GM12865 (cell line): ENCODE measurements around the gene TMEM204.
"Not testable (repeated sequence)": the region's sequence is repeated elsewhere in the genome, so short reads cannot be mapped to it uniquely, and the experiment has no call there.

Experiments used
- DNase-seq: peaks from one replicate; pipeline ENCODE4 v3.0.0; 2010; ENCODE audit warnings: low read depth
- H3K4me3 ChIP-seq: 2 replicates; pipeline ENCODE4 v1.5.1; 2011; ENCODE audit warnings: mild to moderate bottlenecking, low read depth, low read length, control low read depth
- TF ChIP-seq, protein P1 (sequence below): IDR thresholded peaks from 2 replicates; pipeline ENCODE4 v1.5.1; 2011; ENCODE audit warnings: low read length, control low read depth, low read depth, inconsistent platforms; ENCODE audit not compliant: insufficient read depth; ENCODE audit errors: missing control alignments

The TMEM204 gene

GRCh38 chr16:1590930-1591705 is 57.7 kb downstream of the TMEM204 start:
- TF ChIP-seq, protein P1, sequence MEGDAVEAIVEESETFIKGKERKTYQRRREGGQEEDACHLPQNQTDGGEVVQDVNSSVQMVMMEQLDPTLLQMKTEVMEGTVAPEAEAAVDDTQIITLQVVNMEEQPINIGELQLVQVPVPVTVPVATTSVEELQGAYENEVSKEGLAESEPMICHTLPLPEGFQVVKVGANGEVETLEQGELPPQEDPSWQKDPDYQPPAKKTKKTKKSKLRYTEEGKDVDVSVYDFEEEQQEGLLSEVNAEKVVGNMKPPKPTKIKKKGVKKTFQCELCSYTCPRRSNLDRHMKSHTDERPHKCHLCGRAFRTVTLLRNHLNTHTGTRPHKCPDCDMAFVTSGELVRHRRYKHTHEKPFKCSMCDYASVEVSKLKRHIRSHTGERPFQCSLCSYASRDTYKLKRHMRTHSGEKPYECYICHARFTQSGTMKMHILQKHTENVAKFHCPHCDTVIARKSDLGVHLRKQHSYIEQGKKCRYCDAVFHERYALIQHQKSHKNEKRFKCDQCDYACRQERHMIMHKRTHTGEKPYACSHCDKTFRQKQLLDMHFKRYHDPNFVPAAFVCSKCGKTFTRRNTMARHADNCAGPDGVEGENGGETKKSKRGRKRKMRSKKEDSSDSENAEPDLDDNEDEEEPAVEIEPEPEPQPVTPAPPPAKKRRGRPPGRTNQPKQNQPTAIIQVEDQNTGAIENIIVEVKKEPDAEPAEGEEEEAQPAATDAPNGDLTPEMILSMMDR = no peak
- no peak overlapping the region for H3K4me3 ChIP-seq
- DNase-seq = no peak

DNA sequence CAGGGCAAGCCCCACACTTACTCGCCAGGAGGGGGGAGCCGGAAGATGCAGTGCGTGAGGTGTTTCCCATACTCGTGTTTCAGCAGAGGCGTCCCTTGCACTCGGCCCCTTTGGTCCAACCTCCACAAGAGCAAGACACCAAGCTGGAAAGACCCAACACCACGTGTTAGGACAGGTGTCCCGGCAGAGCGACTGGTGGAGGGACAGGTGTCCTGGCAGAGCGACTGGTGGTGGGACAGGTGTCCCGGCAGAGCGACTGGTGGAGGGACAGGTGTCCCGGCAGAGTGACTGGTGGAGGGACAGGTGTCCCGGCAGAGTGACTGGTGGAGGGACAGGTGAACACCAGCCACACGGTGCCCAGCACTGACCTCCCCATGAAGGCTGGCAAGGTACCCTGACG is 59.0 kb downstream of the TMEM204 start:
- DNase-seq = no peak
- TF ChIP-seq, protein P1 = no peak
- H3K4me3 ChIP-seq = no peak overlapping the region

- H3K4me3 ChIP-seq, DNase-seq: not testable (repeated sequence)
Observed at GRCh38 chr16:1595511-1595910, 62.0 kb downstream of the TMEM204 start.

DNA sequence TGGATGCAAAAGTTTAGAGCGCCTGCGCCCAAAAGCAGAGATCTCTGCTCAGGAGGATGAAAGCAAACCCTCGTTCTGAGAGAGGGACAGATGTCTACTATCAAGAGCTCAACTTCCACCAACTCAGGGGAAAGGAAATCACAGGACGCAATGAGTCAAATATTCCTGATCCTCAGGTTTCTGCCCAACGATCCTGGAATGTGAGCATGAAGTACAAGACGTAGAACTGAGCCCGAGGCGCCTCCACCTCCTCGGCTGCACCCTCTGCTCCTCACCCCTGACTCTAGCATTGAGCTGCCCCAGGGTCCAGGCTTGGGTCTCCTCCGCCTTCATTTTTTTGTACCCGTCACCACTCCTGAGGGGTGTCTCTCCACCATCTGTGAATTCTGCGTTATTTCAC is 63.0 kb downstream of the TMEM204 start:
- no peak for DNase-seq
- no peak overlapping the region for H3K4me3 ChIP-seq
- TF ChIP-seq, protein P1 = no peak

DNA sequence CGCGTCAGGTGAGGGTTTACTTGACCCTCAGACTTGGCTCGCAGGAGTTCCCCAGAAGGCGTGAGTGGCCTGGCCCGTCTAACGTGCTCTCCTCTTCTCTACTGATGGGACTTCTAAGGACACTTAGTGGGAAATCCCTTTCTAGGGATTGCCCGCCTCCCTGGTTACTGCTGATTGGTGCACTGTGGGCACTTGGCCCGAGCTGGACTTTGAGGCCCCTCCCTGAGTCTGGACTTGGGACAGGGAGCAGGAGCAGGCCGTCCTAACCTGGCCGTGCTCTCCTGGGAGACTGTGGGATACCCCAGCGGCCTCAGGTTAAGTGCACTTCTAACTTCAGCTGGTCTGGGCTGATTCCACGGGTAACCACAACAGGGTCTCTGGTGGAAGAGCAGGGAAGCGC is 63.7 kb downstream of the TMEM204 start:
- no peak for DNase-seq
- TF ChIP-seq, protein P1 = no peak
- no peak overlapping the region for H3K4me3 ChIP-seq

DNA sequence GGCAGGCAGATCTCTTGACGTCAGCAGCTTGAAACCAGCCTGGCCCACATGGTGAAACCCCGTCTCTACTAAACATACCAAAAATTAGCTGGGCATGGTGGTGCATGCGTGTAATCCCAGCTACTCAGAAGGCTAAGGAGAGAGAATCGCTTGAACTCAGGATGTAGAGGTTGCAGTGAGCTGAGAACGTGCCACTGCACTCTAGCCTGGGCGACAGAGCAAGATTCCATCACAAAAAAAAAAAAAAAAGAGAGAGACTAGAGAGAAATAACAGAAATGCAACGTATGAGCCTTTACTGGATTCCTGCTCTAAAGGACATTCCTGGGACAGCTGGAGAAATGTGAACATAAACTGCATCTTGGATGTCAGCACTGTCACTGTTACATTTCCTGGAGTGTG is 67.6 kb downstream of the TMEM204 start:
- DNase-seq = no peak
- TF ChIP-seq, protein P1 = no peak
- H3K4me3 ChIP-seq = no peak overlapping the region

DNA sequence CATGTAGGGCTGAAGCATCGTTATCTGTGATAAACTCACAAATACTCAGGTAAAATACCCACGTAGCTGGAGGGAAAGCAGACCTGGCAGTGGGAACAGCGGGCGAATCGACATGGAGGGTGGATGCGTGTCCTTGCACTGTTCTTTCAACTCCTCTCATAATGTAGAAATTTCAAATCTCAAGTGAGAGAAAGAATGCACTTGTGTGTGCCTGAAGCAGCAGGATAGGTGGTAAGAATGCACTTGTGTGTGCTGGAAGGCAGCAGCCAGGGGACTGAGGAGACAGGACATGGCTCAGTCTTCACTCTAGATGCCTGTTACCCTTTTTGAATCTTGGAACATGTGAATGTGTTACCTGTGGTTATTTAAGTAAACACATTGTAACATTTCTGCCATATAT is 68.0 kb downstream of the TMEM204 start:
- H3K4me3 ChIP-seq = no peak overlapping the region
- no peak for DNase-seq
- TF ChIP-seq, protein P1 = no peak
